ENCODE measurements around the gene CDH20. TPM values are rescaled to one million over a fixed set of nuclear protein-coding genes. Genes with fewer than 3 reads are reported as not detected.

CDH20 gene
- total RNA-seq, 1 experiment from 2014 or later, result not detected

- no peak overlapping the region for H3K9ac ChIP-seq (ENCODE audit: low read length)
- no peak overlapping the region for H3K4me2 ChIP-seq (ENCODE audit: low read length)
- no peak overlapping the region for H3K4me3 ChIP-seq (ENCODE audit: low read length)
- no peaks in the 10 kb centered on the region for H3K79me2 ChIP-seq (ENCODE audit: low read length)
- intact Hi-C loops (cut with micrococcal nuclease), result loop anchor here (10.0 kb wide), 1 partner anchor 307 kb away; the partner anchor contains the start of gene RNF152
- H3K27me3 ChIP-seq (ENCODE audit: low read length), result no peaks in the 10 kb centered on the region
- ATAC-seq (no peak), DNase-seq (no peak)
- H3K9me2 ChIP-seq (replicated peaks; ENCODE audit: low read length), result no peaks in the 10 kb centered on the region
- H3F3A ChIP-seq (ENCODE audit: low read length, unreplicated experiment), result no peaks in the 10 kb centered on the region
- no peaks in the 10 kb centered on the region for H4K20me1 ChIP-seq (ENCODE audit: low read length)
- H3K9me3 ChIP-seq (ENCODE audit: low read length), result no peaks in the 10 kb centered on the region
- H3K4me1 ChIP-seq (ENCODE audit: insufficient read depth, low read length), result no peaks in the 10 kb centered on the region
- H3K36me3 ChIP-seq (ENCODE audit: low read depth, low read length), result no peaks in the 10 kb centered on the region
- no peak overlapping the region for H2AFZ ChIP-seq (ENCODE audit: low read length)
- no peak for TF ChIP-seq EZH2 (IDR thresholded peaks at IDR 0.05; ENCODE audit: low read length, unreplicated experiment)
- no peak for TF ChIP-seq CTCF (conservative IDR thresholded peaks at IDR 0.05; ENCODE audit: low read depth, low read length)
- no peak for TF ChIP-seq EZH2phosphoT487 (IDR thresholded peaks at IDR 0.05; ENCODE audit: borderline replicate concordance, low read length)
- BruUV-seq (replicated peaks), result no TSS peak
- H3K27ac ChIP-seq (ENCODE audit: low read length), result no peak overlapping the region
- ChIA-PET POLR2A (ENCODE audit: unreplicated experiment) (no interaction called here), CTCF (no interaction called here)
Observed at GRCh38 chr18:61587865-61588264, 254.6 kb downstream of the CDH20 start.

- ChIA-PET POLR2A (ENCODE audit: unreplicated experiment) (no interaction called here), CTCF (no interaction called here)
- Histone ChIP-seq H3K9me2 (replicated peaks; ENCODE audit: low read length) (no peaks in the 10 kb centered on the region), H2AFZ (ENCODE audit: low read length) (no peak overlapping the region), H3K27ac (ENCODE audit: low read length) (no peak overlapping the region), H3K27me3 (ENCODE audit: low read length) (no peaks in the 10 kb centered on the region), H3F3A (ENCODE audit: low read length, unreplicated experiment) (no peaks in the 10 kb centered on the region), H3K9ac (ENCODE audit: low read length) (no peak overlapping the region), H3K79me2 (ENCODE audit: low read length) (no peaks in the 10 kb centered on the region), H3K4me2 (ENCODE audit: low read length) (no peak overlapping the region), H3K9me3 (ENCODE audit: low read length) (no peaks in the 10 kb centered on the region), H3K4me3 (ENCODE audit: low read length) (no peak overlapping the region), H3K36me3 (ENCODE audit: low read depth, low read length) (no peaks in the 10 kb centered on the region), H4K20me1 (ENCODE audit: low read length) (no peaks in the 10 kb centered on the region), H3K4me1 (ENCODE audit: insufficient read depth, low read length) (no peaks in the 10 kb centered on the region)
- intact Hi-C loops (cut with micrococcal nuclease), result loop anchor here (10.0 kb wide), 1 partner anchor 306 kb away; the partner anchor contains the start of gene RNF152
- DNase-seq, result no peak
- no peak for ATAC-seq
- TF ChIP-seq EZH2phosphoT487 (IDR thresholded peaks at IDR 0.05; ENCODE audit: borderline replicate concordance, low read length) (no peak), CTCF (conservative IDR thresholded peaks at IDR 0.05; ENCODE audit: low read depth, low read length) (no peak), EZH2 (IDR thresholded peaks at IDR 0.05; ENCODE audit: low read length, unreplicated experiment) (no peak)
- no TSS peak for BruUV-seq (replicated peaks)
Observed at GRCh38 chr18:61589053-61589723, 256.0 kb downstream of the CDH20 start.

GRCh38 chr18:61589724-61590065 is 256.5 kb downstream of the CDH20 start:
- Histone ChIP-seq H3K9ac (ENCODE audit: low read length) (no peak overlapping the region), H3K9me2 (replicated peaks; ENCODE audit: low read length) (no peaks in the 10 kb centered on the region), H3K79me2 (ENCODE audit: low read length) (no peaks in the 10 kb centered on the region), H3K36me3 (ENCODE audit: low read depth, low read length) (no peaks in the 10 kb centered on the region), H3K4me3 (ENCODE audit: low read length) (no peak overlapping the region), H3K9me3 (ENCODE audit: low read length) (no peaks in the 10 kb centered on the region), H3K4me1 (ENCODE audit: insufficient read depth, low read length) (no peaks in the 10 kb centered on the region), H3F3A (ENCODE audit: low read length, unreplicated experiment) (no peaks in the 10 kb centered on the region), H3K27me3 (ENCODE audit: low read length) (no peaks in the 10 kb centered on the region), H3K27ac (ENCODE audit: low read length) (no peak overlapping the region), H3K4me2 (ENCODE audit: low read length) (no peak overlapping the region), H2AFZ (ENCODE audit: low read length) (no peak overlapping the region), H4K20me1 (ENCODE audit: low read length) (no peaks in the 10 kb centered on the region)
- ATAC-seq (no peak), DNase-seq (peak; percentile 21)
- POLR2A ChIA-PET (ENCODE audit: unreplicated experiment), result no interaction called here
- CTCF ChIA-PET, result no interaction called here
- intact Hi-C loops (cut with micrococcal nuclease), result loop anchor here (10.0 kb wide), 1 partner anchor 305 kb away; the partner anchor contains the start of gene RNF152
- no TSS peak for BruUV-seq (replicated peaks)
- TF ChIP-seq EZH2 (IDR thresholded peaks at IDR 0.05; ENCODE audit: low read length, unreplicated experiment), result no peak
- no peak for TF ChIP-seq CTCF (conservative IDR thresholded peaks at IDR 0.05; ENCODE audit: low read depth, low read length)
- TF ChIP-seq EZH2phosphoT487 (IDR thresholded peaks at IDR 0.05; ENCODE audit: borderline replicate concordance, low read length), result no peak
